IPS DF 4.7 (cell line): Measurements from ENCODE around the gene DNAJC5.

ENCODE experiments used
- DNase-seq: peaks from one replicate; pipeline ENCODE4 v3.0.0-alpha.2; 2013; ENCODE audit warnings: low spot score; ENCODE audit errors: extremely low read depth

The DNAJC5 gene

GRCh38 chr20:63940071-63940471 lies 45.1 kb downstream of the DNAJC5 start:
- DNase-seq = no peak

GRCh38 chr20:63940472-63941266 lies 45.7 kb downstream of the DNAJC5 start:
- DNase-seq = no peak

- DNase-seq = no peak
These were observed 46.6 kb downstream of the DNAJC5 start for GRCh38 chr20:63941282-63942081.

GRCh38 chr20:63942250-63942951 lies 47.5 kb downstream of the DNAJC5 start:
- DNase-seq = no peak

GRCh38 chr20:63942969-63943807 lies 48.3 kb downstream of the DNAJC5 start:
- no peak for DNase-seq

GRCh38 chr20:63943808-63944077 lies 48.8 kb downstream of the DNAJC5 start:
- DNase-seq = no peak

- no peak for DNase-seq
These were observed 49.4 kb downstream of the DNAJC5 start for GRCh38 chr20:63944078-63944941.

- no peak for DNase-seq
These were observed 50.2 kb downstream of the DNAJC5 start for GRCh38 chr20:63945031-63945658.

GRCh38 chr20:63945921-63946920 lies 51.3 kb downstream of the DNAJC5 start:
- no peak for DNase-seq

- DNase-seq = no peak
These were observed 52.2 kb downstream of the DNAJC5 start for GRCh38 chr20:63946986-63947637.

GRCh38 chr20:63947638-63948456 lies 52.9 kb downstream of the DNAJC5 start:
- no peak for DNase-seq

GRCh38 chr20:63950701-63951397 lies 55.9 kb downstream of the DNAJC5 start:
- DNase-seq = no peak

- DNase-seq = no peak
These were observed 56.7 kb downstream of the DNAJC5 start for GRCh38 chr20:63951398-63952209.

- no peak for DNase-seq
These were observed 57.2 kb downstream of the DNAJC5 start for GRCh38 chr20:63952210-63952535.

- no peak for DNase-seq
These were observed 57.8 kb downstream of the DNAJC5 start for GRCh38 chr20:63952769-63953168.
